Kasumi-1 (cell line): Measurements from ENCODE around the gene RAB20.
"Not testable (repeated sequence)": the region's sequence is repeated elsewhere in the genome, so short reads cannot be mapped to it uniquely, and the experiment has no call there.

Source experiments
- DNase-seq, 2 experiments: peaks; one replicate each; lab custom pipeline; 2025; lab: John Stamatoyannopoulos, UW

The RAB20 gene

DNA sequence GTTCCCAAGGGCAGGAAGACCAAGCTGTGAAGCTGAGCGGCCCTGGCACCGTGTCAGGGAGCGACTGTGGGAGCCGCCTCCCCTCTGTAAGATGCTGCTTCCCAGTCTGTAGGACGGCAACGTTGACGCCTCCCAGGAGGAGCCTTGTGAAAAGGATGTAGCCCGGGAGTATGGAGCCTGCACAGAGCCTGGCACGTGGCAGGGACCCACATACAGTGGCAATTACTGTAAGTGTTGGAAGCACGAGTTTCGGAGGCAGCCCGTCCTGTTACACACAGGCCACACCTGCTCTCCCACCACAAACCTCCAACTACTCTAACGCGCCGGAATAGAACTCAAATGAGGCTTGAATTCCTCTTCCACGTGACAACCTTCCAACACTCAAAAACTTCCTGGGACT, 6.6 kb downstream of the RAB20 start:
- DNase-seq, result no peak

GRCh38 chr13:110554227-110554836, 7.2 kb downstream of the RAB20 start:
- no peak for DNase-seq

DNA sequence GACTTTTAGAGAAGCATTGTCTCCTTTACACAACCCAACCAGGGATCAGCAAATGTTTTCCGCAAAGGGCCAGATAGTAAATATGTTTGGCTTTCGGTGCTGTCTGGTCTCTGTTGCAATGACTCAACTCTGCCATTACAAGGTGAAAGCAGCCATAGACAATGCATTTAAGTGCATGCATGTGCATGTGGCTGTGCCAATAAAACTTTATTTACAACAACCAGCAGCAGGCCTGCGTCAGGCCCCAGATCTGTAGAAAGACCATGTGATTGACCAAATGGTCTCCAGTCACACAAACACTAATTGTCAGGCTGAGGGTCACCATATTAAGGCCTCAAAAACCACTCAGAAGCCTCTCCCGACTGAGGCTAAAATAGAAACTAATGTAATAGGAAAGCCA, 8.1 kb downstream of the RAB20 start:
- DNase-seq, result no peak

- DNase-seq, result no peak
Measured at GRCh38 chr13:110552767-110553166, 8.8 kb downstream of the RAB20 start.

DNA sequence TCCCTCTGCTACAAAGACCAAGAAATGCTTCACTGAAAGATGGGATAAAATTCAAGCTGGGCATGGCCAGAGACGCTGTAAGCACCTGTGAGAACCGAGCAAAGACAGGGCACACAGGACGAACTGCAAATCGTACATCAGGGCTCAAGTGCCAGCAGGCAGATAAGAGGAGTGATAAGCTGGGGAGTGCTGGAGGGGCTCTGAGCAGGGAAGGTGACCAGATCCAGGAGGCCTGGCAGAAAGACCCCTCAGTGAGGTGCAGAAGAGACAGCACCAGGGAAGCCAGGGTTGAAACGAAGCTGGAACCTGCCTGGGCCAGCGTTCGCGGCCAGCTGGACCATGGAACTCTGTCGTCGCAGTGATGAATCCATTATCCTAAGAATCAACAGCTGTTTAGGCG, 10.2 kb downstream of the RAB20 start:
- DNase-seq, result no peak

- DNase-seq, result no peak
Measured at GRCh38 chr13:110549795-110550160, 11.7 kb downstream of the RAB20 start.

DNA sequence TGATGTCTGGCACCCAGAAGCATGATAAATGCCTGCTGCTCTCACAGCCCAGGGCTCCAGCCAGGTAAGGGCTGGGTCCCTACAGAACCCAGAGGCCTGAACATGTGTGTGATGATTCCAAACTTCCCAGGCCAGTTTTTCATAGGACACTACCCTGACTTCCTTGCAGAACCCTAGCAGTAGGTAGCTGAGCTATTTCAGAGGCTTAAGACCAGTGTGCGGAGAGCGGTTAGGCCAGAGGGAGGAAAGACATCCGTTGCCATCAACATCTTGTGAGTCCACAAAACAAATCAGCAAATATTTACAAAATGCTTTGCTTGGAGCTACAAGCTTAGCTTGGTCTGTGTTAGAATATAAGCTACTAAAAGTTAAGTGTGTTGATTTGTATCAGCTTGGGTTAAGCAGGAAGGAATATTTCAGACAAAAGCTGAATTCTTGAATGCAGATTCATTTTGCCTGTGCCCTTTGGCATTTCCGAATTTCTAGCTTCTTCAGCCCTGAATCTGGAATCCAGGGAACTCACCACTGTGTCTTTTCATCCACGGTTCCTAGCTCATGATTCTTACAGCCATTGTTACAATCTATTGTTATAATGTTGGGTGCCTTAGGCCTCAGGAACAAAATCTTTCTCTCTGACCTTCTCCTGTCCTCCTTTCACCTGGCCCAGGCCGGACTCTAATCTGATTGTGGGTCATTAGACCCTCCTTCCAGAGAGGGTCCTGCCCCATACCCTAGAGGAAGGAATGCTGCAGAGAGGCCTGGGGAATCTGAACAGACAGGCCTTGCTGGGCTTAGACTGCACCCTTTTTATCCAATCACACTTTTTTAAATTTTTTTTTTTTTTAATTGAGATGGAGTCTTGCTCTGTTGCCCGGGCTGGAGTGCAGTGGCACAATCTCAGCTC, 12.4 kb downstream of the RAB20 start:
- no peak for DNase-seq

DNA sequence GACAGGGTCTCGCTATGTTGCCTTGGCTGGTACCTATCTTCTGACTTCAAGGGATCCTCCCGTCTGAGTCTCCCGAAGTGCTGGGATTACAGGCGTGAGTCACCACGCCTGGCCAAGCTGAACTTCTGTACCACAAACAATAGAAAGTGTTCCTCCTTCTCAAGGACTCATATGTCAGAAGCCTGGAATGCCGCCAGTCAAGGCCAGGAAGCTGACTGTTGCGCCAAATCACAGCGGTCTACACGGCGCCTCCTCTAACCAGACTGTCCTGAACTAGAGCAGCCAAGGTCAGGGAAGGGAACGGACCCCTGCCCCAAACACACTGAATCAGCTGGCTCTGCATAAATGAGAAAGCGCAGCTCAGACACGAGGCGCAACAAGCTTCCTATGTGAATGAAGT, 14.6 kb downstream of the RAB20 start:
- peak in 1 of 2 experiments; percentile 7 for DNase-seq

- DNase-seq, result no peak
Measured at GRCh38 chr13:110546378-110546777, 15.1 kb downstream of the RAB20 start.

DNA sequence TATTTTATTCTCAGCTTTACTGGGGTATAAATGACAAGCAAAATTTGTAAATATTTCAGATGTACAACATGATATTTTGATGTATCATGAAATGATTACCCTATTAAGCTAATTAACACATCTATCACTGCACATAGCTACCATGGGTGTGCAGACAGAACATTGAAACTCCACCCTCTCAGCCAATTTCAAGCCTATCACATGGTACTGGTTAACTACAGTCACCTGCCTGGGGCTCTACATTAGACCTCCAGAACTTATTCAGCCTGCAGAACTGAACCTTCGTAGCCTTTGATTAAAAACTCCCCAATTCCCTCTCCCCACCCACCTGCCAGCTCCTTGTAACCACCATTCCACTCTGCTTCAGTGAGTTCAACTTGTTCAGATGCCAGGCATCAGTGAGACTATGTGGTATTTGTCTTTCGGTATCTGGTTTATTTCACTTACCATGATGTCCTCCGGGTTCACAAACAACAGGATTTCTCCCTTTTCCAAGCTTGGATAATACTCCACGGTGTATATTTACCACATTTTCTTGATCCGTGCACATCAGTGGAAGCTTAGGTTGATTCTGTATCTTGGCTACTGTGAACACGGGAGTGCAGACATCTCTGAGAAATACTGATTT, 19.2 kb downstream of the RAB20 start:
- DNase-seq, result no peak

DNA sequence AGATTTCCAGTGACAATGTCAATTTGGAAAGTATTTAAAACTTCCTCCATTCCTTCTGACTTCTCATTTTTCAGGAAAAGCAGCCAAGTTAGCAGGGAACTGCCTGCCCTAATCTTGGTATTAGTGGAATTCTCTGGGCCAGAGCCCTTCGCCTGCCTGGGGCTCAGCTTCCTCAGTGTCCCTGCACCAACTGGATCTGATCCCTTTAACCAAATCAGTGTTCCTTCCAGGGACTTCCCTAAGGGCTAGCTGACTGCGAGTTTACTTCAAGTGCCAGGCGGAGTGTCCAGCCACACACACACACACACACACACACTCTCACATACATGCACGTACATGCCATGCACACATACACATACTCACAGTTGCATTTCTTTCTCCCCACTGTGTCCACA, 20.0 kb downstream of the RAB20 start:
- no peak for DNase-seq

GRCh38 chr13:110540871-110541525, 20.5 kb downstream of the RAB20 start:
- DNase-seq, result no peak

- DNase-seq, result no peak
Measured at GRCh38 chr13:110539894-110540293, 21.6 kb downstream of the RAB20 start.

- peak; percentile 31 to 34 for DNase-seq
Measured at GRCh38 chr13:110538632-110539031, 22.9 kb downstream of the RAB20 start.

GRCh38 chr13:110536006-110536693, 25.4 kb downstream of the RAB20 start:
- DNase-seq, result peak; percentile 97

- DNase-seq, result no peak
Measured at GRCh38 chr13:110535526-110535925, 26.0 kb downstream of the RAB20 start.

DNA sequence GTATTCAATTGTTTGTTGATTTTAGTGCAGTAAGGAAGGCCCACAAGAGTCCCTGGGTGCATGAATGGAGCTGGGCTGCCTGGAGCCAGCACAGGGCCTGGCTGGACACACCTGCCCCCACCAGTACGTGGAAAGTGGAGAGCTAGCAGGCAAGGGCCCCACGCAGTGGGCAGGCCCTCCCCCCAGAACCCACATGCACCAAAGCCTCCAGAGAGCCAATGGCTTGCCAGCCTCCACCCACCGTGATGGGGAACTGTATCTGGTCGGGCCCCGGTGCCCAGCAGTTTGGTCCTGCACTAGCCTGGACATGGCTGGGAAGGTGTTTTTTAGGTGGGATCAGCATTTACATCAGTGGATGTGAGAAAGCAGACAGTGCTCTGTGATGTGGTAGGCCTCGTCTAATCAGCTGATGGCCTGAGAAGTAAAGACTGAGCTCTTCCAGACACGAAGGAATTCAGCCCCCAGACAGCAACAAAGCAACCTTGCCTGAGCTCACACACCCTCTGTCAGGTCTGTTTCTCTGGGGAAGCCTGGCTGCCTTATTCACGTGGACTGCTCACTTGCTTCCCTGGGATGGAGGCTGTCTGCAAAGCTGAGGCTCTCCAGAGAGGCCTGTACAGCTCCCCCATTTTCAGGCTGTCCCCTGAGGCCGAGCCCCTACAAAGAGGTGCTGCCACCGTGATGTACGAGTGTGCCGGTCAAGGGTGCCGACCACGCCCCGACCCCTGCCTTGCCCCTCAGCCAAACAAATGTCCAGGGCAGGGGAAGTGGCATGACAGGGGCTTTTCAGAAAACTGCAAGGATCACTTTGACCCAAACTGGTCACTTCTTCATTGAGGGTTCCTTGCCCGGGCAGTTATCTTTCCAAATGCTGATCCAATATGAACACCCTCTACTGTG, 27.5 kb downstream of the RAB20 start:
- DNase-seq, result no peak

DNA sequence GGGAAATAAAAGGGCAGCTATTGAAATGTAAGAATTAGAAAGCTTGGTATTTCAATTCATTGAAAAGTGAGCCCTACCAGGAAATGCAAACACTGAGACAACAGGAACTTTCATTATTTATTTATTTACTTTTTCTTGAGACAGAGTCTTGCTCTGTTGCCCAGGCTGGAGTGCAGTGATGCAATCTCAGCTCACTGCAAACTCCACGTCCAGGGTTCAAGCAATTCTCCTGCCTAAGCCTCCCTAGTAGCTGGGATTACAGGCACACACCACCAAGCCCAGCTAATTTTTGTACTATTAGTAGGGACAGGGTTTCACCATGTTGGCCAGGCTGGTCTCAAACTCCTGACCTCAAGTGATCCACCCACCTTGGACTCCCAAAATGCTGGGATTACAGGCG, 29.3 kb downstream of the RAB20 start:
- DNase-seq, result not testable (repeated sequence)

DNA sequence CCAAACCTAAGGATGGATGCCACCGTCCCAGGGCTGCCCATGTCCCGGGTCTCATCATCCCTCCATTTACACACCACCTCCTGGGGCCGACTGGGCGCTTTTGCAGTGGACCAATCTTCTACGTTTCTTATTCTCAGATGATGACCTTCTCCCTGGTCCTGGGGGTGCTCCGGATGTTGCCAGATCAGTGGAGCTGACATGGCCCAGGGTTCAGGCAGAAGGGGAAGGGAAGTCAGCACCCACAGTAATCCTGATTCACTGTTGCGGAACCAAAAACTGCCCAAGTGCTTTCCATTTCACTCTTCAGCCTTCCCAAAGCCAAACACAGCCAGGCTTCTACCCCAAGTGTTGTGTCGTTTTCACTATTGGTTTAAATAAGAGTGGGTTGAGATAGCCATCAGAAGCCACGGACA, 29.8 kb downstream of the RAB20 start:
- no peak for DNase-seq

GRCh38 chr13:110531100-110531499, 30.4 kb downstream of the RAB20 start:
- no peak for DNase-seq
